ENCODE data around the gene E2F3.
A peak's percentile ranks its signal among the peaks of the same experiment; 100 is the strongest.

E2F3 gene

DNA sequence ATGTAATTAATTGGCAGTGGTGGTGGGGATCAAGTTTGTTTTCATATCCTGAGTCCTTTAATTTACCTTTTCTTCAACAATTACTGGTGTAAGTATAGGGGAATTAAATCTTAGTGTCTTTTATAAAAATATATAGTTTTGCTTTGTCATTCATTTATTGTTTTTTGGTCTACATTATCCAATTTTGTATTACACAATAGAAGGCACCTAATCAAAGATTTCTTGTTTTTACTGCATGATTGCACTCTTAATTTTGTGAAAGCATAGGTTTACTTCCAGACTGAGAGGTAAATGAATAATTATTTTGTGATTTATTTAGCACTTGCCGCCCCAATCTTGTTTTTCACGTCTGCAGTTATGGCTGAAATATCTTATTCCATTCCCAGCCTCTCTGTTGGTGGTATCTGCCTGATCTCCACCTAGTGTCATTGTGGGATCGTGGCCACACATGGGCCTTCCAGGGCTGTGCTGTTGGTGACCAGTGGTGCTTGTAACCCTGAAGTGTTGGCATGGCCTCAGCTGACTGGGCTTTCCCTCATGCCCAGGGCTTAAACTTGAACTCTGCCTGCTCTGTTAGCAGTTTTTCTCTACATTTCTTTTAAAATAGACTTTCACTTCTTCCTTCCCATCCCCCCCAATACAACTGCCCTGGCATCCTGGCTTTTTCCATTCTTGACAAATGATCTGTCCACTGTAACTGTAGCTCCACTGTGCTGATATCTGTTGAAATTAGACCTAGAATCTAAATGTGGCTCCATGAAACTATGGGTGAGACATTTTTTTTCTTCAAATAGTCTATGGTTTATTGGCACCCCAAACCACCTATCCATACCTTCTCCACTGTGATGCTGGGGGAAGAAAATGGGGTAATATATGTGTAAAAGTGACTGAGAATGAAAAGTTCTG, 24.8 kb downstream of the E2F3 start:
- no peak for DNase-seq (ENCODE audit: low read depth)
- no peak overlapping the region for H3K4me3 ChIP-seq (ENCODE audit: low read depth, low read length)

DNA sequence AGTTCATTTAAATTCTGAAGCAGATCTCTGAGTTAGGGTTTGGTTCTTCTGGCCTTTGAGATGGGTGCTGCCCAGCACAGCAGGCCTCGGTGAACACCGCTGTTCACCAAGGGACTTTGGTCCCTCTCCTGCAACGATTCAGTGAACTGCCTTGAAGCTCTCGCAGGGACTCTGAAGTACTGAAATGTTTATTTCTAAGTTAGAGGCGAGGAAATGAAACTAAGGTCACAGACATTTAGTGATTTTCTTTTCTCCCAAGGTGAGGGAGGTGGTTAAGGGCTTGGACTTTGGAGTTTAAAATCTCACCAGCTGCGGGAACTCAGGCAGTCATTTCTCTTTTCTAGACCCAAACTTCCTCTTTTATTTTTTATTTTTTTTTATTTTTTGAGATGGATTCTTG, 26.2 kb downstream of the E2F3 start:
- H3K4me3 ChIP-seq (ENCODE audit: low read depth, low read length), result no peak overlapping the region
- DNase-seq (ENCODE audit: low read depth), result no peak

DNA sequence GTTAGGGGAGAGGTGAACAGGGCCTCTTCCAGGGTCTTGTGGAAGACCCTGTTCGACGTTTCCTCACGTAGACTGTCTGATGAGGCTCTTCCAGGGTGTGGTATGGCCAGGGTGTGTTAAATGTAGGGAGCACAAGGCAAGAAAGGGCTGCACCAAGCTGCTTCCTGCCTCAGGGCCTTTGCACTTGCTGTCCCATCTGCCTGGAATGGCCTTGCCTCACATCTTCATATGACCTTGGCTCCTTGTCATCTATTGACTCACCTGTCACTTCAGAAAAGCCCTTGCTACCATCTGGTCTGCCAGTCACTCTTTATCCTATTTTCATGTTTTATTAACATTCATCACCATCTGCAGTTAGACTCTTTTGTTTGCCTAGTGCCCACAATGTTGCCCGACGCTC, 31.0 kb downstream of the E2F3 start:
- DNase-seq (ENCODE audit: low read depth), result no peak
- H3K4me3 ChIP-seq (ENCODE audit: low read depth, low read length), result no peak overlapping the region

DNA sequence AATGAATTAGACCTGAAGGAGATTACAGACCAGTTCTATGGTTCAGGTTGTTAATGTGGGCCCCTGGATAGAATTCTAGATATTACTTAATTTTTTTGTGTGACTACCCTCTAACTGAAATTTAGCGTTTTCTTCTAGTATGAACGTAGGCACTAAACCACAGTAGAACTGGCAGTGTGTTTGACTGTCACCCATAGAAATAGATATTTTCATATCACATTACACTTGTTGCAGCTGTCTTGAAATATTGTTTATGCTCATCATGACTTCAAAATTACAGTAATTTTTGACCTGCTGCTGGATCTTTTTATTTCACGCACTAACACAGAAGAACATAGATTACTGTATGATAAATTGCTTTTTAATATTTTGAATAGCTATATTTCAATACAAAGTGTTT, 31.6 kb downstream of the E2F3 start:
- no peak overlapping the region for H3K4me3 ChIP-seq (ENCODE audit: low read depth, low read length)
- DNase-seq (ENCODE audit: low read depth), result no peak

DNA sequence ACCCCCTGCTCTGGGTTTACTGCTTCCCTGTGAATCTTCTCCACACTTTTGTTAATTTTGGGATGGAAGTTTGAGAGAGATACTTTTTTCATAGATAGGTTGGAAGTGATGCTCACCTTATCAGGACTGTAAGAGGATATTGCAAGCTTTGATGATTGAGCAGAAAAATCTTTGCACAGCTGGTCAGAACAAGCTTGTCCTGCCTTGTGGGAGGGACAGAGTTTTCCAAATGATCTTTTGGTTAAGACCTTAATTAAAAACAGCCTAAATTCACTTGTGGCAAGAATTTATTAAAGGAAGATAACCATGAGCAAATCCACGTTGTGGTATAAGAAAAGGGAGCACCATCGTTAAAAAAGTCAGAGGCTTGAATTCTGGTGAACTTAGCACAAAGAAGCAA, 32.2 kb downstream of the E2F3 start:
- DNase-seq (ENCODE audit: low read depth), result no peak
- no peak overlapping the region for H3K4me3 ChIP-seq (ENCODE audit: low read depth, low read length)

DNA sequence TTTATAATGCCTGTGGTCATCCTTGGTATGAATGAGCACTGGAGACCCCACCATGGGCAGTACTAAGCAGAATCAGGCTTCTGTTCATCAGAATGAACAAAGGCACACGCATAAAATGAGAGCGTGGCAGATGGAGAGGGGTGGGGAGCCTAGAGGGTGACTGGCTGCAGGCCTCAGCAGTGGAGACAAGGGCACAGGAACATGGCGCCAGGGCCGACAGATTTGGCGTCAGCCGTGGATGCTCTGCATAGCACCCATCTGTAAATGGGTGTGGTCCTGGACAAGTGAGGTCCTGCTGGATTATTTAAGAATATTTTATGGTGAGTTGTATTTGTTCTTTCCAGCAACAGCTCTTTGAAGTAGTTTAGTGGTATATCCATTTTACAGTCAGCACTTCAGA, 33.1 kb downstream of the E2F3 start:
- no peak for DNase-seq (ENCODE audit: low read depth)
- no peak overlapping the region for H3K4me3 ChIP-seq (ENCODE audit: low read depth, low read length)

DNA sequence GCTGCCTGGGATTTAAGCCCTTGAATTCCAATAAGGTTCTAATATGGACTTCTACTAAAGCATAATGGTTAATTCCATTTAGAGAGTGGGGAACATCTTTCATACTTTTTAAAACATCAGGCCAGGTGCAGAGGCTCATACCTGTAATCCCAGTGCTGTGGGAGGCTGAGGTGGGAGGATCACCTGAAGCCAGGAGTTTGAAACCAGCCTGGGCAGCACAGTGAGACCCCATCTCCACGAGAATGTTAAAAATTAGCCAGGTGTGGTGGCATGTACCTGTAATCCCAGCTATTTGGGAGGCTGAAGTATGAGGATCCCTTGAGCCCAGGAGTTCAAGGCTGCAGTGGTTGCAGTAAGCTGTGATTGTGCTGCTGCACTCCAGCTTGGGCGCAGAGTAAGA, 35.0 kb downstream of the E2F3 start:
- DNase-seq (ENCODE audit: low read depth), result no peak
- no peak overlapping the region for H3K4me3 ChIP-seq (ENCODE audit: low read depth, low read length)

DNA sequence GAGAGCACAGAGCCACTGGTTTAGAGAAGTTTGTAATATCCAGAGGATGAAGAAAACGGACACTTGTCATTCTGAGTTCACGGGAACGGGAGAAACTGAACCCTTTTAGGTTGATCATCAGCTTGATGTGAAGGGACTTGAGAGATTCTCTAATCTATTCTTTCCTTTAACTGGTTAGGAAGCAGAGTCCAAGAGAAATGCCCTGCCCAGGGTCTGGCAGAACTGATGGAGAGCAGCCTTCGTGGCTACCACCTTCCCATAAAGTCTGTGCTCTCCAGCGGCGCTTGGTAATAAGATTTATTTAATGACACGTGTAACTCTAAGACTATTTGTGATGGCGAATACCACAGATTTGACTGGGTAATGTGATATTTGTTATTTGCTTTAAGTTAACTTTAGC, 36.0 kb downstream of the E2F3 start:
- DNase-seq (ENCODE audit: low read depth), result no peak
- H3K4me3 ChIP-seq (ENCODE audit: low read depth, low read length), result no peak overlapping the region

DNA sequence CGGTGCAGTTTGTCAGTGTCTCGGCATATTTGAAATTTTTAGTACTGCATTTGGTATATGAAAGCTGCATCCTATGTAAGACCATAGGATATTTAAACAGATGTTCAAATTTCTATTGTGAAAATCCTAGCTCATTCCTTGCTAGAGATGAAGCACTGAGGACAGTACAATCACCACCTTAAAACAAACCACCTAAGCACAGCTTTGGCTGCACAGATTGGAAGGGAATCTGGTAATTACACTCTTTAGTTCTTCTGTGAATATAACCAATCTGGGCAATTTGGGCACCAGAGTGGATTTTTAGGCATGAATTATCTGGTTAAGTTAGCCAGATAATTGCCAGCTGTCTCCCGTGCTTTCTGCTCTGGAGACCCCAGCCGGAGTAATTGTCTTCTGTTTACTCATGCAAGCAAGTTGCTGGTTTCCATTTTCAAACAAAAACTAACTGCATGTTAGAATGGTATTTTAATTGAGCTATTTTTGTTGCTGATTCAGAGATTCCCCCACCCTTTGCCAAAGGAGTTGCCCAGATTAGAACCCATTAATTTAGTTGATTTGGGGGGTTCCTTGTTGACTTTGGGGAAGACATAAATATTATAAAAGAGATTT, 36.9 kb downstream of the E2F3 start:
- no peak overlapping the region for H3K4me3 ChIP-seq (ENCODE audit: low read depth, low read length)
- no peak for DNase-seq (ENCODE audit: low read depth)

DNA sequence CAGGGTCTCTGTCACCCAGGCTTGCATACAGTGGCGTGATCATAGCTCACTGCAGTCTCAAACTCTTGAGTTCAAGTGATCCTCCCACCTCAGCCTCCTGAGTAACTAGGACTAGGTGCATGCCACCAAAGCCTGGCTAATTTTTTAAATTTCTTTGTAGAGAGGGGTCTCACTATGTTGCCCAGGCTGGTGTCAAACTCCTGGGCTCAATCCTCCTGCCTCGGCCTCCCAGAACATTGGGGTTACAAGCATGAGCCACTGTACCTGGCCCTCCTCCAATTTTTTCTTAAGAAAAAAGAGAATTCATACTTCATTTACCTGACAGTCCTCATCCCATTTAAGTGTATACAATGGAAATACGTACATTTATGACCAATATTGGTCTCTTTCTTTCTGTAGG, 37.9 kb downstream of the E2F3 start:
- DNase-seq (ENCODE audit: low read depth), result no peak
- H3K4me3 ChIP-seq (ENCODE audit: low read depth, low read length), result no peak overlapping the region

DNA sequence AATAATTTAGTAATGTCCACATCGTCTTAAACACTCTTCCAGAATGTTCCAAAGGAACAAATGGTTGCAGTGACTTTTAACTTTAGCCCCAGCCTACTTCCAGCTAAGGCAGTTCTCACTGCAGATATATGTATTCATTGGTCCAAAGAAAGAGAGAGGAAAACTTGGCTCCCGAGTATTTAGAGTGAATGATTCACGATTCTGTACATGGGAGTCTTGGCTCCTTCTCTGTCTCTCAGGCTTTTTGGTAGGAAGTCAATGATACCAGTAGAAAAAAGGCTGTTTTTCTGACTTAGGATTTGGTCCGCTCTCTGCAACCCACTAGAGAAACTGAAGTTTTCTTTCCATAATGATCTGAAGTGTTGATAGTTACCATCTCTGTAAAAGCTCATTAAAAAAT, 38.6 kb downstream of the E2F3 start:
- no peak overlapping the region for H3K4me3 ChIP-seq (ENCODE audit: low read depth, low read length)
- no peak for DNase-seq (ENCODE audit: low read depth)

DNA sequence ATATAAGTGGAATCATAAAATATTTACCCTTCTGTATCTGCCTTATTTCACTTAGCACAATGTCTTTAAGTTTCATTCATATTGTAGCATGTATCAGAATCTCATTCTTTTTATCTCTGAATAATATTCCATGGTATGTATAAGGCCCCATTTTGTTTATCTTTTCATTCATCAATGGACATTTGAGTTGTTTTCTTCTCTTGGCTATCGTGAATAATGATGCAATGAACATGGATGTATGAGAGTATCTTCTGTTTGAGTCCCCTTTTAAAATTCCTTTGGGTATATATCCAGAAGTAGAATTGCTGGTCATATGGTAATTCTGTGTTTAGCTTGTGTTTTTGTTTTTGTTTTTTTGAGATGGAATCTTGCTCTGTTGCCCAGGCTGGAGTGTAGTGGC, 39.6 kb downstream of the E2F3 start:
- no peak for DNase-seq (ENCODE audit: low read depth)
- H3K4me3 ChIP-seq (ENCODE audit: low read depth, low read length), result no peak overlapping the region

DNA sequence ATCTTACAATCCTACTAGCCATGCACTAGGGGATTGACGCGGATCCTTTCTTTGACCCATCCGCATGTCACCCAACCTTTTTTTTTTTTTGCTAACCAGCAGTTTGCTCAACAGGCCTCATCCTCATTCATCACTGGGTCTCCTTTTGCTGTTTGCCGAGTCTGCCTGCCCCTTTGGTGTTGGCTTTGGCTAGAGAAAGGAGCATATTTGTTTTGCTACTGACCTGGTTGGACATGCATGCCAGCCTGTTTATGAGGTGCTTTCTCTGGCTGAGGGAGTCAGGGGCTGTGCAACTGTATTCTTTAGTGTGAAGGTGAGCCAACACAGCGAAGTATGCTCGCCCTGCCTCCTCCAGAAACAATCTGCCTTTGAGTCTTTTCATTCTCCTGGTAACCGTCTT, 40.2 kb downstream of the E2F3 start:
- H3K4me3 ChIP-seq (ENCODE audit: low read depth, low read length), result no peak overlapping the region
- DNase-seq (ENCODE audit: low read depth), result no peak

DNA sequence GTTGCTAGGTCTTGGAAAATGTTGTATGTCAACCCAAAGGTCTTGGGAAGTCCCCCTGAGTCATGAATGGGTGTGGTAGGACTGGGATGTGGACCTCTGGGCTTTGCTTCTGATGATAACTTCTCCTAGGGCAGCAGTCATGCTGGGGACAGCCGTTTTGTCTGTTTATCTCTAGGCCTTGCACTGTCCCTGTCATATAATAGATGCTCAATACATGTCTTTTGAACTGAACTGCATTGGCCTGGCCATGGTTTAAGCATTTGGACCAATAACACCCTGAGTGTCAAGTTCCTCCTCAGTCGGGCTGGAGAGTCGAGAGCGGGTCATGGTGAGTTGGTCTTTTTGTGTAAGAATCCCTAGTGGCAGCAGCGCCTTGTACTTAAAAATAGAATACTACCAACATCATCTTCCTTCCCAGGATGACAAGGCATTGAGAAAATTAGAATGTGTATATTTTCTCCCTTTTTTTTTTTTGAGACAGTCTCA, 43.1 kb downstream of the E2F3 start:
- no peak for DNase-seq (ENCODE audit: low read depth)
- no peak overlapping the region for H3K4me3 ChIP-seq (ENCODE audit: low read depth, low read length)

DNA sequence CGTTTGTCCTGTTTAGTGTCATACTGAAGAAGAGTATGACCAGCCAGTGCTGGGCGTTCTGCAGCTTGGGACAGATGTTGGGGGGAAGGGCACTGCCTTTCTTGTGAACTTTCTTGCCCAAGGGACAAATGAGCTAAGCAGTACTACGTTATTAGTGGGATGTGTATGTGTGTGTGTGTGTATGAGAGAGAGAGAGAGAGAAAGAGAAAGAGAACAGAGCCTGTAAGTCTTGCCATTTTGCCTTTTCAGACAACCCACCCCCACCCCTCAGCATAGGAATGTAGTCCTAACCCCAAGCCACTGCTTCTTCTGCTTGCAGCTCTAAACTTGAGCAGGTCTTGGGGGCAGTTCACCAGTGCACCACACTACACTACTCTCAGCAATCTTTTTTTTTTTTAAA, 45.5 kb downstream of the E2F3 start:
- peak; percentile 20 for DNase-seq (ENCODE audit: low read depth)
- no peak overlapping the region for H3K4me3 ChIP-seq (ENCODE audit: low read depth, low read length)

DNA sequence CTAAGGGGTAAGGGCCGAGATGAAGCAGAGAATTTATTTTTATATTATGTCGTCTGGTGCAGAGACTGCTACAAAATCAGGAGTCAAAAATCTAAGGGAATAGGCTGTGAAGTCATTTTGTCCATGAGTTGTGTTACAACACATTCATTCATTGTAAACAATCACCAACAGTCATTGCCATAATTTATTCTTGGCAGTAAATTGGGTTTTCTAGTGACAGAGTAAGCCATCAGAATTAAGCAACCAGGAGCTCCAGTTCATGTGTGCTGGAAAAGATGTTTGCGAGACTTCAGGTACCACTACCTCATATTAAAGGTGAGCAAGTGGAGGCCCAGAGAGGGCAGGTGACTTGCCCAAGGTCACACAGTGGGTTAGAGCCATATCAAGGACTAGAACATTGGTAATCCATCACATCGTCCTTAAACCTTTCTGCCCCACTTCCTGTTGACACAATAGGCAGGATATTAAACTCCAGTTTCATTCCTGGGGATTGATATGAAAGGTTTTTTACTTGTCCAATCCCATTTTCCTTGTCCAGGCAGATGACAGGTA, 46.0 kb downstream of the E2F3 start:
- DNase-seq (ENCODE audit: low read depth), result no peak
- H3K4me3 ChIP-seq (ENCODE audit: low read depth, low read length), result no peak overlapping the region

DNA sequence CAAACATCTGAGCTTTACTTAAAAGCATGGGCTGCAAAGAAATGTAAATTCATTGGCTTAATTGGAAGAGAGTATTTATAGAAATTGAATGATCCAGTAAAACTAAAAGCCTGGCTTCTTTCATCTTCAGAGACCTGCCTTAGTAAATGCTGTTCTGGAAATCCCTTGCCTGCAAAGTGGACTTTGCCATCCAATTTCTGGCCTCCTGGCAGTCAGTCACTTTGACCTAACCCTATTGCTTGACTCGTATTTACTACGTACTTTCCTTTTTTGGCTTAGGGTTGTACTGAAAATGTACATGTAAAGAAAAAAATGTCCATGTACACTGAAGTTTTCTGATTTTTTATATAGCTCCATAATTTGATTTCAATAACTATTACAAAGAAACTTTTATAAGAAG, 47.1 kb downstream of the E2F3 start:
- DNase-seq (ENCODE audit: low read depth), result no peak
- H3K4me3 ChIP-seq (ENCODE audit: low read depth, low read length), result no peak overlapping the region

DNA sequence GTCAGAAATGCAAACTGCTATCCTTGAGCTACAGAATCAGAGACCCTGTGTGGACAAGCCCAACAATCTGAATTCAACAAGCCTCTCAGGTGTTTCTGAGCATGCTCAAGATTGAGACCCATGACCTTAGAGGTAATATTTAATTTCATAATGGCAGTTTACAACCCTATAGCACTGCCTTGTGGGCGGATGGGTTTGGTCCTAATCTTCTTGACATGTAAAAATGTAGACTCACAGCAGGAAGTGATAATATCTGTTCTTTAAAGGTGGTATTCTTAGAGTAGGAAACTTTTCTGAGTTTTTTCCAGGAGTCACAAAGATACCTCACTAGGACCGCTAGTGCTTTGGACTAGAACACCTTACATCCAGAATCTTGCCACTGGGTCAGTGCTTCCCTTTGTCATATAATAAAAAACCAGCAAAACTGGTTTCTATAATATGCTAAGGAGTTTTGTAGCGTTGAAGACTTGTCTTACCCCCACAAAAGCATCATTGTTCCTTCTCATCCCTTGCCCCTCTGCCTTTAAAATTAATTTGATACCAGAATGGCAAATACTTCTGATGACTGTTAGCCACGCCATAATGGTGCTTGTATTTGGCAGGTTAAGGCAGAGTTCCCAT, 52.6 kb downstream of the E2F3 start:
- H3K4me3 ChIP-seq (ENCODE audit: low read depth, low read length), result no peak overlapping the region
- no peak for DNase-seq (ENCODE audit: low read depth)

DNA sequence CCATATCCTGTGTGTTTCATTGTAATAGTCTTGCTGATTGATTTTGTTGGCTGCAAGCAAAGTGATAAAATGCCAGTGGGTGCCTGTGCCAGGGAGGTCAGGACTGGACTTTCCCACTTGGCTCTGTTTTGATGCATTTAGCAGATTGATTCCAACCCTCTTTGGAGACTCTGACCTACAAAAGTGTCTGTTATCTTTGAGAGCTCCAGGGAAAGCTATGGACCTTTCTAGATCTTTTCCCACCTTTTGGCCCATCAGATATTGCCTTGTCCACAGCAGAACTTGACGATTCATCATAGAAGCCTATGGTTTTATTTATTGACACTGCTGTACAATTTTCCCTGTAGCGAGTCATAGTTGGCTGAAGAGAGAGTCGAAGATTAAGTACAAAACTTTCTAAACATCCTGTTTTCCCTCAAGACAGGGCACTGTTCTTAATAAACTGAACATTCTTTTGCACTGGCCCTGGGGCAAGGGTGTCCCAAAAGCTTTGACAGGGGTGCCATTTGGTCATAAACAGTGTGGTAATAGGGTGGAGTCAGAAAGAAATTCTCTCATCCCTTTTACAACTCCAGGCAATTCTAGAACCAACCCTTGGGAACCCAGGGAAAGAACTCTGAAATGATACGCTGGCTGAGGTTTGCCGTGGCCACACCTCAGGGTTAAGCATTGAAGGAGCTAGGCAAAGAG, 53.7 kb downstream of the E2F3 start:
- DNase-seq (ENCODE audit: low read depth), result peak; percentile 20
- no peak overlapping the region for H3K4me3 ChIP-seq (ENCODE audit: low read depth, low read length)

Measured in skeletal muscle cell (primary cell).